Right cardiac atrium (tissue), 5 donors: ENCODE data around the gene ATOH7. TPM values are rescaled to one million over a fixed set of nuclear protein-coding genes. Genes with fewer than 3 reads are reported as not detected.

Experiments used
- ATAC-seq, 2 donors: fragments of 200-7000 bp; cut with Tn5 transposase; one replicate each; pipeline versions ENCODE4 v1.8.0 to v1.9.1; 2020; ENCODE audit warnings: moderate library complexity in 2 of 2, mild to moderate bottlenecking in 1 of 2
- DNase-seq, 3 donors: peaks; one replicate each; pipeline ENCODE4 v3.0.0-alpha.2; 2020
- H3K27ac ChIP-seq: one replicate; pipeline ENCODE4 v1.5.1; 2013; ENCODE audit warnings: mild to moderate bottlenecking, low read length, control low read depth, moderate library complexity
- H3K27me3 ChIP-seq: one replicate; pipeline ENCODE4 v1.6.1; 2013; ENCODE audit not compliant: control insufficient read depth, insufficient read depth
- H3K4me1 ChIP-seq: one replicate; pipeline ENCODE4 v1.6.1; 2013; ENCODE audit warnings: low read length; ENCODE audit not compliant: control insufficient read depth, insufficient read depth
- H3K4me3 ChIP-seq: one replicate; pipeline ENCODE4 v1.5.1; 2013; ENCODE audit warnings: low read length, control low read depth
- H3K9me3 ChIP-seq: one replicate; pipeline ENCODE4 v1.6.1; 2013; ENCODE audit warnings: low read length; ENCODE audit not compliant: control insufficient read depth
- WGBS: extraction: QIAGEN DNeasy Blood & Tissue Kit; methylation state at CpG from one replicate; pipeline ENCODE4 v1.1.7; 2013; 5-methylcytosine and 5-hydroxymethylcytosine counted together
- intact Hi-C, 4 donors: fragments of 100-400 bp; cut with DNase I; formaldehyde crosslinking; loops; one replicate each; pipeline versions ENCODE4 v1.11.0 to v1.14.0; 2022 to 2023
- polyA plus RNA-seq: library from polyadenylated mRNA; stranded (reverse); fragments of 200-250 nt; gene quantifications from one replicate; pipeline ENCODE4 v1.2.3, GENCODE V29; 2013
- total RNA-seq, 4 donors: library from RNA; stranded (reverse); fragmentation: NEBNext Ultra II Directional; extraction: Animal tissue kit (Norgen Biotek cat#: 25700); gene quantifications; one replicate each; pipeline ENCODE4 v1.2.1, GENCODE V29; 2021
- donor health status: healthy with polysubstance abuse.
- donor health status: DM: no; HTN: yes; CAD: no.
- donor health status: DM: no; HTN: no; CAD: no.
- donor health status: DM: no; HTN: yes; CAD: no; lungs with severe emphysema.
- donor health status: DM: yes; HTN: yes; CAD: no.

ATOH7 gene
- total and polyA plus RNA-seq, 5 donors = 0.05 TPM; not detected in 4

- Histone ChIP-seq H3K4me3 (no peak overlapping the region), H3K4me1 (no peaks in the 10 kb centered on the region), H3K27ac (no peak overlapping the region), H3K27me3 (no peaks in the 10 kb centered on the region), H3K9me3 (no peaks in the 10 kb centered on the region)
- ATAC-seq = no peak
- DNase-seq = no peak
- intact Hi-C loops = no loop called here
Observed at GRCh38 chr10:68235581-68235980, 3.7 kb upstream of the ATOH7 start.

GRCh38 chr10:68235111-68235510 is 3.2 kb upstream of the ATOH7 start:
- Histone ChIP-seq H3K4me3 (no peak overlapping the region), H3K4me1 (no peaks in the 10 kb centered on the region), H3K27ac (no peak overlapping the region), H3K9me3 (no peaks in the 10 kb centered on the region), H3K27me3 (no peaks in the 10 kb centered on the region)
- intact Hi-C loops = no loop called here
- WGBS = 84% methylated on average over 2 of the region's 2 CpGs
- DNase-seq (no peak), ATAC-seq (no peak)

GRCh38 chr10:68233046-68233445 is 1.1 kb upstream of the ATOH7 start:
- intact Hi-C loops = no loop called here

GRCh38 chr10:68231106-68231816 is 652 bp downstream of the ATOH7 start:
- H3K27ac ChIP-seq = peak overlapping the region; percentile 10
- H3K4me3 ChIP-seq = peak overlapping the region; percentile 49
- WGBS = under 1% methylated on average over 81 of the region's 81 CpGs
- intact Hi-C loops = no loop called here
- peak; percentile 98 for ATAC-seq
- H3K27me3 ChIP-seq = no peaks in the 10 kb centered on the region
- H3K4me1 ChIP-seq = no peaks in the 10 kb centered on the region
- DNase-seq = peak; percentile 56 to 87 (median 85)
- H3K9me3 ChIP-seq = no peaks in the 10 kb centered on the region

More at GRCh38 chr10:68233046-68233445, 1.1 kb upstream of the ATOH7 start:
- 82% methylated on average over 3 of the region's 3 CpGs for WGBS
- DNase-seq (no peak), ATAC-seq (no peak)
- Histone ChIP-seq H3K4me3 (no peak overlapping the region), H3K4me1 (no peaks in the 10 kb centered on the region), H3K27me3 (no peaks in the 10 kb centered on the region), H3K9me3 (no peaks in the 10 kb centered on the region), H3K27ac (no peak overlapping the region)

GRCh38 chr10:68230268-68230667 is 1.6 kb downstream of the ATOH7 start:
- intact Hi-C loops = no loop called here
- no peaks in the 10 kb centered on the region for H3K4me1 ChIP-seq
- ATAC-seq (no peak), DNase-seq (no peak)
- no peaks in the 10 kb centered on the region for H3K27me3 ChIP-seq
- WGBS = 83% methylated on average over 5 of the region's 5 CpGs
- no peaks in the 10 kb centered on the region for H3K9me3 ChIP-seq
- no peak overlapping the region for H3K4me3 ChIP-seq
- no peak overlapping the region for H3K27ac ChIP-seq

- H3K4me1 ChIP-seq = no peaks in the 10 kb centered on the region
- no peak for ATAC-seq
Observed at GRCh38 chr10:68224810-68225209, 7.1 kb downstream of the ATOH7 start.

GRCh38 chr10:68223535-68224165 is 8.3 kb downstream of the ATOH7 start:
- intact Hi-C loops = no loop called here
- Histone ChIP-seq H3K27ac (no peak overlapping the region), H3K4me1 (no peaks in the 10 kb centered on the region), H3K9me3 (no peaks in the 10 kb centered on the region), H3K4me3 (no peak overlapping the region), H3K27me3 (no peaks in the 10 kb centered on the region)
- DNase-seq = no peak
- WGBS = 81% methylated on average over 3 of the region's 3 CpGs
- ATAC-seq = no peak

More at GRCh38 chr10:68224810-68225209, 7.1 kb downstream of the ATOH7 start:
- Histone ChIP-seq H3K9me3 (no peaks in the 10 kb centered on the region), H3K4me3 (no peak overlapping the region), H3K27ac (no peak overlapping the region), H3K27me3 (no peaks in the 10 kb centered on the region)
- DNase-seq = no peak
- intact Hi-C loops = no loop called here

- WGBS = 80% methylated on average over 2 of the region's 2 CpGs
- DNase-seq = no peak
Observed at GRCh38 chr10:68222391-68222790, 9.5 kb downstream of the ATOH7 start.

GRCh38 chr10:68221196-68221595 is 10.7 kb downstream of the ATOH7 start:
- Histone ChIP-seq H3K9me3 (no peaks in the 10 kb centered on the region), H3K4me3 (no peak overlapping the region), H3K4me1 (no peaks in the 10 kb centered on the region), H3K27me3 (no peaks in the 10 kb centered on the region), H3K27ac (no peak overlapping the region)
- no peak for ATAC-seq
- no peak for DNase-seq
- intact Hi-C loops = no loop called here

More at GRCh38 chr10:68222391-68222790, 9.5 kb downstream of the ATOH7 start:
- Histone ChIP-seq H3K4me1 (no peaks in the 10 kb centered on the region), H3K4me3 (no peak overlapping the region), H3K27me3 (no peaks in the 10 kb centered on the region), H3K27ac (no peak overlapping the region), H3K9me3 (no peaks in the 10 kb centered on the region)
- no peak for ATAC-seq
- intact Hi-C loops = no loop called here

- DNase-seq = no peak
- H3K27me3 ChIP-seq = no peaks in the 10 kb centered on the region
- 85% methylated on average over 4 of the region's 4 CpGs for WGBS
- H3K27ac ChIP-seq = no peak overlapping the region
- ATAC-seq = no peak
- H3K4me1 ChIP-seq = no peaks in the 10 kb centered on the region
- intact Hi-C loops = loop anchor here in 2 of 4 donors (10.0 kb wide), 1 partner anchor 86 kb away; no protein-coding TSS in a partner anchor
- H3K9me3 ChIP-seq = no peaks in the 10 kb centered on the region
- H3K4me3 ChIP-seq = no peak overlapping the region
Observed at GRCh38 chr10:68218786-68219185, 13.1 kb downstream of the ATOH7 start.

- no peaks in the 10 kb centered on the region for H3K9me3 ChIP-seq
- H3K27ac ChIP-seq = no peak overlapping the region
- 61% methylated on average over 8 of the region's 8 CpGs for WGBS
- no peak for ATAC-seq
- H3K27me3 ChIP-seq = no peaks in the 10 kb centered on the region
- intact Hi-C loops = loop anchor here in 3 of 4 donors (5.0 to 10.0 kb wide), 2 partner anchors 89 to 92 kb away; no protein-coding TSS in a partner anchor
- H3K4me1 ChIP-seq = no peaks in the 10 kb centered on the region
- no peak overlapping the region for H3K4me3 ChIP-seq
- no peak for DNase-seq
Observed at GRCh38 chr10:68212721-68213352, 19.1 kb downstream of the ATOH7 start.
